GM12891 (cell line): ENCODE results near the gene RRAD.

Experiments used
- POLR2AphosphoS5 ChIP-seq: IDR thresholded peaks from 2 replicates; pipeline ENCODE4 v1.6.1; 2011; ENCODE audit warnings: low read depth, low read length, control low read depth
- SPI1 ChIP-seq: IDR thresholded peaks from 2 replicates; pipeline ENCODE4 v1.6.1; 2011; ENCODE audit warnings: low read depth, low read length, control low read depth

DNA sequence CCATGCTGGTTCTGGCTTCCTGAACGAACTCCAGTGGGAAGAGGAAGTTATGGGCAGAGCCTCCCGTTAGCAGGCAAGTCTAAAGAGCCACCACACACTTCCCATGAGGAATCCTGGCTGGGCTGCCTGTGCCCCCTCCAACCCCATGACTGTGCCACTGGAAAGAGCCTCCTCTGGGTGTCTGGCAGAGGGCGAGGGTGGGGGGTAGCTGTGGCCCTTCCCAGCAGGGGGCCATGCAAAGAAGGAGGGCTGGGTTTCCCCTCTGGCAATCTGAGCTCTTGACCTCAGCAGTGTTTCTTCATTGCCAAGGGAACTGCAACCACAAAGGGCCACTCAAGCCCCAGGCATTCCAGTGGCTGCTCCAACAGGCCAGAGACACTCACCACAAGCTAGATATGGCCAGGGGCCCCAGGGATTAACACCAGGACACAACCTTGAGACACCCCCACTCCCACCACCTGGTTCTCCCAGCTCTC lies 1.7 kb upstream of the RRAD start:
- TF ChIP-seq POLR2AphosphoS5: no peak
- no peak for TF ChIP-seq SPI1
